ENCODE measurements around the gene AAMP.
"Not testable (repeated sequence)": the region's sequence is repeated elsewhere in the genome, so short reads cannot be mapped to it uniquely, and the experiment has no call there.

AAMP gene

GRCh38 chr2:218274586-218274985, 4.6 kb upstream of the AAMP start:
- no peak for DNase-seq (ENCODE audit: low read depth)
- no peak for TF ChIP-seq CTCF (conservative IDR thresholded peaks at IDR 0.05; ENCODE audit: control insufficient read depth, insufficient read depth, low read depth, low read length)
- no peak overlapping the region for H3K4me3 ChIP-seq (ENCODE audit: control insufficient read depth, low read depth, low read length)

GRCh38 chr2:218273908-218274249, 3.9 kb upstream of the AAMP start:
- no peak for DNase-seq (ENCODE audit: low read depth)
- no peak overlapping the region for H3K4me3 ChIP-seq (ENCODE audit: control insufficient read depth, low read depth, low read length)
- TF ChIP-seq CTCF (conservative IDR thresholded peaks at IDR 0.05; ENCODE audit: control insufficient read depth, insufficient read depth, low read depth, low read length) = no peak

GRCh38 chr2:218273214-218273907, 3.4 kb upstream of the AAMP start:
- DNase-seq (ENCODE audit: low read depth); H3K4me3 ChIP-seq (ENCODE audit: control insufficient read depth, low read depth, low read length): not testable (repeated sequence)

GRCh38 chr2:218272531-218273212, 2.7 kb upstream of the AAMP start:
- peak; percentile 98 for DNase-seq (ENCODE audit: low read depth)
- no peak overlapping the region for H3K4me3 ChIP-seq (ENCODE audit: control insufficient read depth, low read depth, low read length)
- TF ChIP-seq CTCF (conservative IDR thresholded peaks at IDR 0.05; ENCODE audit: control insufficient read depth, insufficient read depth, low read depth, low read length) = peak; percentile 94

- no peak for TF ChIP-seq CTCF (conservative IDR thresholded peaks at IDR 0.05; ENCODE audit: control insufficient read depth, insufficient read depth, low read depth, low read length)
- no peak for DNase-seq (ENCODE audit: low read depth)
- H3K4me3 ChIP-seq (ENCODE audit: control insufficient read depth, low read depth, low read length) = peak overlapping the region; percentile 94
Observed at GRCh38 chr2:218271865-218272530, 2.1 kb upstream of the AAMP start.

- DNase-seq (ENCODE audit: low read depth) = no peak
- TF ChIP-seq CTCF (conservative IDR thresholded peaks at IDR 0.05; ENCODE audit: control insufficient read depth, insufficient read depth, low read depth, low read length) = no peak
- peak overlapping the region; percentile 94 for H3K4me3 ChIP-seq (ENCODE audit: control insufficient read depth, low read depth, low read length)
Observed at GRCh38 chr2:218271487-218271797, 1.5 kb upstream of the AAMP start.

GRCh38 chr2:218270721-218271486, 967 bp upstream of the AAMP start:
- TF ChIP-seq CTCF (conservative IDR thresholded peaks at IDR 0.05; ENCODE audit: control insufficient read depth, insufficient read depth, low read depth, low read length) = no peak
- H3K4me3 ChIP-seq (ENCODE audit: control insufficient read depth, low read depth, low read length) = peak overlapping the region; percentile 94
- no peak for DNase-seq (ENCODE audit: low read depth)
